HG03045 (cell line): ENCODE measurements around the gene ZNF423.

ENCODE experiments used
- ATAC-seq: cut with Tn5 transposase; IDR thresholded peaks from one replicate; pipeline ENCODE4 v1.9.1; 2021; ENCODE audit warnings: mild to moderate bottlenecking, moderate library complexity; ENCODE audit not compliant: unreplicated experiment

The ZNF423 gene

DNA sequence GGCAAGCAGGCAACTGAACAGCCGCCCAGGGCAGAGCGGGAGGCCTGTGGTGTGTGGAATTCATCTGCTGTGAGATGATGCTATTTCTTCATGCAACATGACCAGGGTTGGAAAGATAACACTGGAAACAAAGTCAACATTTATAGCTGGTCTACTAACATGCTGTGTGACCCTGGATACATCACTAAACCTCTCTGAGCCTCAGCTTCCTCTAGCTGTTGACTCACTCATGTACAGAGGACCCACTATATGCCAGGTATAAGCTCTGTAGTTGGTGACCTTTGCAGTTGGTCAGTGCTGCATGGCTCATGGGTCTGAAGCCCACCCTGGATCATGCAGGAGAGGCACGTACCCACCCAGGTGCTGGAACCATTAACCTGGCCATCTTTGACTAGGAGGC, 180.9 kb downstream of the ZNF423 start:
- no peak for ATAC-seq

DNA sequence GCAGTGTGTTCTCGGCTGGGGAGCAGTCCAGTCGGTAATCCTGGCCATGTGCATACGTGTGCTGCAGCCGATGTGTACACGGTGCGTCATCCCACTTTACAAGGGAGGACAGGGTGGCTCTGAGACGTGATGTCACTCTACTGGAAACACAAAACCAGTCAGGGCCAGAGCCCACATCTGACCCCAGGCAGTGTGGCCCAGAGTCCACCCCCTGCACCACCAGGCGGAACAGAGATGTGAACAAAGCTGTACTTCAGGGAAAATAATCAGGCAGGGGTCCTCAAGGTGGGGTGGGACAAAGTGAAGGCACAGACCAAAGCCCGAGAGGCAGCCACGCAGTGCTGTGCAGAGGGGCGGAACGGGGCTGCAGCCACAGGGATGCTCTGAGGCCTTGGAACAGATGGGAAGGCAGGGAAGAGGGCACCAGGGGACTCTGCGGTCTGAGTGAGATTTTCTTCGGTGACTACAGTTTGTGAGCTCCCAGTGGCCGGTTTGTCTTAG, 181.5 kb downstream of the ZNF423 start:
- ATAC-seq, result no peak

DNA sequence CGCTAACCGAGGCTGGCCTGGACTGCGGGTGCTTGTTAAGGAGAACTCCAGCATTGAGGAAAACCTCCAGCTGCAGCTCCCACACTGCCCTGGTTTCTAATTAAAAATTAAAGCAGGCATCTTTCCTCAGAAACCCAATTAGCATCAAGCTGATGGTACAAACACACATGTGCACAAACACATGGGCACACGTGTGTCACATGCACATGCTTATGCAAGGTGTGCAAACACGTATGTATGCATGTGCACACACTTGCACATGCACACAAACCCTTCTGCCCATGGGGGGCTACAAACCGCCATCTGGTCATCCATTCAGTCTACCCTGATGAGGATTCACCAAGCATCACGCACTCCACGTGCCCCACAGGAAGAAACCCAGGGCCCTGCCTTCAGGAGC, 182.5 kb downstream of the ZNF423 start:
- ATAC-seq, result no peak

DNA sequence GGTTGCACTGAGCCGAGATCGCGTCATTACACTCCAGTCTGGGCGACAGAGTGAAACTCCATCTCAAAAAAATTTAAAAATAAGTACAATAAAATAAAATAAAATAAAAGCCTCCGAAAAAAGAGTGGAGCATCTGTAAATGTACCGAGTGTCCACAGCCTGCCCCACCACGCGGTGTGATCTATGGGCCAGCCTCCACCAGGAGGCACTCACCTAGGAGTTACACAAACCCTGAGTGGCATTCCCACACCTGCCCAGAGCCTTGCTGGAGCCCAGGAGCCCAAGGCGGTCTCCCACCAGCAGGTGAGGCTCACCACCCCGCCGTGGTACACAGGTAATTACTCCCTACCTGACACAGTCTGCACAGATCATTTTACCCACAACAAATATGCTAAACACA, 183.2 kb downstream of the ZNF423 start:
- no peak for ATAC-seq

DNA sequence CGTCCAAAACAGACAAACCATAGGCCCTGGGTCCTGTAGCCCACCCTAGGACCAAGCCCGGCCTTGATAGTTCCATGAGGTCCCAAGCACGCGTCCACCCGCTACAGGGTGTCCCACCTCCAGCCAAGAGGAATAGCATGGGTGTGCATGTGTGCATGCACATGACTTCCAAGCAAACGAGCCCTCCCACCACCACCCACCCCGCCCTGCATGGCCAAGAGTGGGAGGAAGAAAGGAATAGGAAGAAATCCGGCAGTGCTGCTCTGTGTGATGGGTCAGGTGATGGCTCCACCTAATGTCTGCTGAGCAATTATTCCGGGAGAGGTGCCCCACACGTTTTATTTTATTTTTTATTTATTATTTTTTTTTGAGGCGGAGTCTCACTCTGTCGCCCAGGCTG, 184.6 kb downstream of the ZNF423 start:
- ATAC-seq, result no peak

DNA sequence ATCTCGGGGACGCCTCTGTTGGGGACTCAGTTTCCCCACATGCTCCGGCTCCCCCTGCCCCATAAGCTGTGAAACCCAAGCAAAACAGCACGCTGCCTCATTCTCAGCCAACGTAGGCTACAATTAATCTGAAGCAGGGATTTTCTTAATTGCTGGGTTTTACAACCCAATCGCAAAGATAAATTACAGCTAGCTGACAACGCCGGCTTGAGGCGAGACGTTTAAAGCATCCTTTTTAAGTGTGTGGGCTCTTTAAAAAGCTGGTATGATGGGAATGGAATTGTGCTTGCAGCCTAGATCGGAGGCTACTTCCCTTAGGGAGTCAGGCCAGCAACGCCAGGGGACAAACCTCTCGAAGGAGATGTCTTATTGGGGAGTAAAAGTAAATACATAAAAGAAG, 185.3 kb downstream of the ZNF423 start:
- no peak for ATAC-seq

DNA sequence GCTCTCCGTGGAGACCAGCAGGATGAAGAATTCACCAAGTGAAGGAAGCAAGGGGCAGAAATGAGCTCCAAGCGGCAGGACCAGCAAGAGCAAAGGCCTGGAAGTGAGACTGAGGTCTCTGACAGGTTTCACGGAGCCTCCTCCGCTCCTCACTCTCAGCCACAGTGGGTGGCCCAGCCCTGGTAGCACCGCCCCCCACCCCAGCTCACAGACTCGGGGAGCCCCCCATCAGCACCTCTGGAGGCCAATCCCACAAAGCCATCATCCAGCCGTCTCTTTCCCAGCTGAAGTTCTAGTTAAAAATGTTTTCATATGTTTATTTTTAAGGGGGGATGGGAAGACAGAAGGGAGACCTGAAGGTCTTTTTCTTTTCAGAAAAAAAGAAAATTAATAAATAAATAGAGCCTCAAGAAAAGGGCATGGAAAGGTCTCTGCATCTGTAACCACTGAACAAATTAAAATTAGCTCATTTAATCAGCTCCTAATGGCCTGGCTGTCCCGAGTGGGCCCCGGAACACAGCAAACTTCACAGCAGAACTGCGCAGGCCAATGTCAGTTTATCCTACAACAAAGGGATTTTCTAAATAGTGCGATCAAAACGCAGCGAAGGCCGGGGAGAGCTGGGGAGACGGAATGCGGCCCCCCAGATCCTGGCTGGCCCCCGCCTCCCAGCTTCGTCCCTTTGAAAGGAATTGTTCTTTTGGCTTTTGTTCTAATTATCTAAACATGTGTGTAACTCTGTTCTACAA, 190.3 kb downstream of the ZNF423 start:
- no peak for ATAC-seq

DNA sequence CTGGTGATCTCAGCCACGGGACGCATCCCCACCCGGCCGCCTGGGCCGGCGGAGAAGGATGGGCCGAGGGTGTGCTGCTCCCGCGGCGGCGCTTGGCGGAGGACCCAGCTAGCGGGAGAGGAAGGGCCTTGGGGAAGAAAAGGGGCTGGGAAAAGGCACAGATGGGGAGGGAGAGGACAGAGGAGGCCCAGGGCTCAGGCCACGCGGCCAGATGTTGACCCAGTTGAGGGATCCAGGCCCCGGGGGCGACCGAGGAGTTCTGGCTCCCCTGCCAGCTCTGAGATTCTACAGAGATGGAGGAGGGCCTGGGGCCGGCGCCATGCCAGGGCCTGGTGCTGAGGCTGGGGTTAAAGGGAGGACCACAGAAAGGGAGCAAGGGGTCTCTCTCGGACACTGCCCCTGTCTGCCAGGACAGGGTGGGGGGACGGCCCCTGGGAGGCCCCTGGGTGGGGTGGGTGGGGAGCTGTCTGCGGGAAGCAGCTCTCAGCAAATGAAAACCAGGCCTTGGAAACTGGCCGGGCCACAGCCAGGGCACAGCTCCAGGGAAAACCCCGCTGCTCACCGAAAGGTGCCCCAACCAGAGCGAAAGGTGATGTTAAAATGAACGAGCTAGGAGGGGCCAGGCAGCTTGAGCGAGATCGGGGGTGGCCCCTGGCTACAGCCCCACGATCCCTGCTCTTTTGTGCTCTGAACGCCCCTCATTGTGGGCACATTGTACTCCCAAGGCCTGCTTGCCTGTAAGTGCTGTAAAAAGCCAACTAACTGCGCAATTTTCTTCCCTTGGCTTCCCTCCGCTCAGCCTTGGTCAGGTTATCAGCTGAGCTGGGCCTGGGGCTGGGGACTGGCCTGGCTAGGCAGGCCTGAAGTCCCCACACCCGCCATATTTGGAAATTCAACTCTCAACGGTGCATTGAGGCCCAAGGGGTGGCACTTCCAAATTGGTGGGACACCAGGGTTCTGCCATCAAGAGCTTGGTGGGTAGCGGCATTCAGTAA, 191.4 kb downstream of the ZNF423 start:
- ATAC-seq, result no peak

DNA sequence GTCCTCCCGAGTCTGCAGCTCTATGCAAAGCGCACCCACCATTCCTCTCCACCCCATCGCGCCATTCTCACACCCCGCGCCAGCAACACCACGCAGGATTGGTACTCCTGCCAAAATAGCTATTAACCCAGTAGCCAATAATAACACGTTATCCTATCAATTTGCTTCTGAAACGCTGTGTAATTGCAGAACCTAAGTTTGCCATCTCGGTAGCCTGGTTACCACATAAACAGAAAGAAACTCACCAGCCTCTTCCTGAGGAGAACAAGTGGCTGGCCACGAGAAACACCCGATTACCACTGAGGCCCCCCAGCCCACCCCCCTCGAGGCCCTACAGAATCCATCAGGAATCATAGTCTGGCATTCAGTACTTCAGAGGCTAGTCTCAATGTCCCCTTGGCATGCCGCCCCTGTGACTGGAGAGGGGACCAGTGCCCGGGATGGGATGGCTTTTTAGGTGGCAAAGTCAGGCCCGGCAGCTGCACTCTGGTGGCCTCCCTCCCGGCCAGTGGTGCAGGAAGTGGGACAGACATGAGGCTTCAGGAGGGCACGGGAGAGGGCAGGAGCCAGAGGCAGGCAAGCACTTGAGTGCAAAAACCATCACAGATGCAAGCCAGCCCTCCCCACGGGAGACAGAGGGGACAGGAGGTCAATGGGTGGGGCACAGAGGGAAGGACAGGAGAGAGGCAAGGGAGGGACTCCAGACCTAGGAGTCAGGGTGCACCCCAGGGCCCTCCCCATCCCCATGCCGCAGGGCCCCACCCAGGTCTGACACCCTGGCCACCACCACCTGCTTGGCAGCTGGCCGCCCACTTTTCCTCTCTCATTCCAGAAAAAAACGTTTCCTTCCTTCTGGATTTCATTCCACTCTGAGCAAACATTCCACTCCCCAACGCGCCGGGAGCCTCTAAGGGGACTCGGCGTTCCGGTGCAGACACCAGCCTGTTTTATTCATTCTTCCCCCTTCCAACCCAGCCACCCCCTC, 192.5 kb downstream of the ZNF423 start:
- ATAC-seq, result no peak

DNA sequence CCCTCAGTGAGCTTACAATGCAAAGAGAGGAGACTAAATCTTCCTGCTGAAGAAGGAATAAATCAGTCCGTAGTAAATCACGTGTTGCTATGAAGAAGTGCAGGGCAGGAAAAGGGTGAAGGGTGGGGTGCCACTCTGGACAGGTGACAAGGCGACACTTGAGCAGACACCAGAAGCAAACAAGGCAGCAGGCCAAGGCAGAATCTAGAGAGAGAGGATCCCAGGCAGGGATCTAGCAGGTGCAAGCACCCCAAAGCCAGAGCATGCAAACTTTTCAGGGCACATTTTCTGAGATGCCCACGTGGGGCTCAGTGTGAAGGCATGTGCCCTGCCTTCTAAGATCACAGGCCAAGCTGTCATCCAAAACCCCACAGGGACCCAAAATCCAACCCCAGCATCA, 193.3 kb downstream of the ZNF423 start:
- no peak for ATAC-seq

DNA sequence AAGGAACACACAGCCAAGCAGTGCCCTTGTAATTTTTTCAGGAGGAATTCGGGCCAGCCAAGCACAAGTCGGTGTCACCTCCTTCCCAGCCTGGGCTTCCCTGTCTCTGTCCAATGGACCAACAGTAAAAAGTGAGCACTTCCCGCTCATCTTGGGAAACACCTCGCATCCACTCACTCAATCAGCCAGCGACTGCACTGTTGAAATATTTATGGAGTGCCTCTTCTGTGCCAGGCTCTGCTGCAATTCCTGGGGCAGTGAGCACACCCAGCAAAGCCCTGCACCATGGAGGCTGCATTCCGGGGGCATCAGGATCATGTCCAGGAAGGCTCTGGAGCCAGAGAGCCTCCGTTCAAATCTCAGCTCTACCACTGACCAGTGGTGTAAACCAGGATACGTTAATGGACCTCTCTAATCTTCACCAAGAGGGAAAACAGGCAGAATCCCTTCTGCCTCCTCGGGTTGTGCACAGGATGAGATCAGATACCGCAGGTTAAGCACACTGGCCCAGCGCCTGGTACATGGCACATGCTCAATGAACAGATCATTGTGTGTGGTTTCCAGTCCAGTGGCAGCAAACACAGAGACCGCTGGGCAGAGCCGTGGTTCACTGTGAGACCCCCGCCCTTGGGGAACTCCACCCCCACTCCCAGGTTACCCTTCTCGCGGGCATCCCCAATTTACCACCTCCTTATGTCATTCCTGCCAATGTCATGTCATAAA, 194.3 kb downstream of the ZNF423 start:
- no peak for ATAC-seq

DNA sequence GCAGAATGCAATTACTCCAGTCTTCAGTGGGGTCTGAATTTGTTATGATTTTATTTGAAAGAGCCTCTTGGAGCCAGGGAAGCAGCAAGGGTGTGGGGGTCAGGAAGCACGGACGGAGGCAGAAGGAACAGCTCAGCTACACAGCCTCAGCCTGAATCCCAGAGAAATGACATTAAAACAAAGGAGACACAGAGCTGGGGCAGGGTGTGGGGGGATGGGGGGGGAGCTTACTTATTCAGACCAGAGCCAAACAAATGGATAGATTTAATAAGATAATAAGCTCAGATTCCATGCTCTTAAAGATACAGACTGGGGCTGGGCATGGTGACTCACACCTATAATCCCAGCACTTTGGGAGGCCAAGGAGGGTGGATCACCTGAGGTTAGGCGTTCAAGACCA, 195.3 kb downstream of the ZNF423 start:
- ATAC-seq, result no peak

DNA sequence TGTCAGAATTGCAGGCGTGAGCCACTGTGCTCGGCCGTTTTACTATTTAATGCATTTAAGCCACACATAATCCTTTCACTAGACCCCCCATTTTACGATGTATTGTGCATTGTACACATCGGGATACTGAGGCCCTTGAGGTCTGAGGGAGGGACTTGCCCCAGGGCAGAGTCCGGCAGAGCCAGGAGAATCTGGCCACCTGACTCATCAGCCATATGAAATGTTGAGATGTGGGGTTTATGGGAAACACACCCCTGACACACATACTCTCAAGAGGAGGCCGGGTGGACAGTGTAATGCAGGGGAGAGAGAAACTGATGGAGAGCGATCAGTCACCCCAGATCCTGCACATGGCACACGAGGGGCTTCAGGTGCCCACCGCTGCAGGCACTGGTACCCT, 196.6 kb downstream of the ZNF423 start:
- ATAC-seq, result no peak

DNA sequence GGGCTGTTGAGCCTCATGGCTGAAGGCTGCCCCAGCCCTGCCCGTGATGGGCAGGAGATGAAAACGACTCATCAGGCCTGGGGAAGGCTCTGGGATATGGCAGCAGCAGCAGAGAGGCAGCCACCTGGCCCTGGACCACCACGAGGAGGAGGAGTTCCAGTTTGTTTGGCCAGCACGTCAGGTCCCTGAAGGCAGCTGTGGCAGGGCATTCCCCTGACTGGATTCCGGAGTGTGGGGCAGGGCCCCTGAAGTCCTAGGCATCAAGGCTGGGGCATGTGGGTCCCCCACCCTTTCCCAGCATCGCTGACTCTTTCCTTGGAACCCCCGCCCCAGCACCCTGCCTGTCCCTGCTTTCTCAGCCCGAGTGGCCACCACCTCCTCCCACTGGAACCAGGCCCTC, 197.4 kb downstream of the ZNF423 start:
- ATAC-seq, result no peak

DNA sequence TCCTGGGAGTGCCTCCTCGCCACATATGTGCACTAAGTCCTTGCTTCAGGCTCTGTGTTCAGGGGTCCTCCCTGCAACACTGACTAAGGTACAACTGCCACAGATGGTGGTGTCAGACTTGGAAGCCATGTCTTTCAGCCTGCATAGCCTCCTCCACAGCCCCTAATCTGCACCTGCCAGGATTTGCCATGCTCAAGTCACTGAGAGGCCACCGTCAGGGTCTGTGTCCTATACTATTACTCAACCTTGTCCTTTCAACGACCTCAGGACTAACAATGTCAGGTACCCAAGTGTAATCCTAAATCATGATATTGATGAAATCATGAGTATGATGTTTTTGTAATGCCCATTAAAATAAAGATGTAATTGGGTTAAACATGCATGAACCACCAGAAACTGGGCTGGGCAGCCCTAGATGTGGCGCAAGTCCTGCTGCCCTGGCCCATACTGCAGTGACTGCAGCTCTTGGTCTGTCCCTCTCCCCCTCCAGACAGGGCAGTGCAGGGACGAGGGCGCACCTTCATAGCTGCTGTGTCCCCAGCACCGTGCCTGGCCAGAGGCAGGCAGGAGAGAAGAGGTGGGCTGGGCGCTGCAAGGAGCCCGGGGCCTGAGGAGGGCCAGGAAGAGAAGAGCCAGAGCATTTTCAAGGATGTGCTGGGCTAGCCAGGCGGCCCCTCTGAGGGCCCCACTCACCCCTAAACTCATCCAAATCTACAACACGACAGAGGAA, 198.0 kb downstream of the ZNF423 start:
- ATAC-seq, result no peak

DNA sequence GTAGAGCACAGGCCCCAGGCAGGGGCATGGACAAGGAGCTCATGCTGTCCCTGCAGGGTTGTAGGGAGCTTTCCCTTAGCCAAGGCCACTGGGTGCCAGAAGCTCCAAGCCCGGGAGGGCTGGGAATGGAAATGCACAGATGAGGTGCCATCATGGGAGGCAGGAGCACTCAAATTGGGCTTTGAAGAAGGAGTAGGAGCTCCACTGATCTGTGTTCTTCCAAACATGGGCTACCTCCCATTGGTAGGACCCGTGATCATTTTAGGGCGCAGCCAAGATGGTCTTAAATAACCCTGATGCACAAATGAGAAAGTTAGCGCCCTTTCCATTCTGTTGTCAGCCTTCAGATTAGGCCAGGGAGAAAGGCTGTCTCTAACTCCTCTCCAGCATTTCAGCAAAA, 201.5 kb downstream of the ZNF423 start:
- no peak for ATAC-seq

DNA sequence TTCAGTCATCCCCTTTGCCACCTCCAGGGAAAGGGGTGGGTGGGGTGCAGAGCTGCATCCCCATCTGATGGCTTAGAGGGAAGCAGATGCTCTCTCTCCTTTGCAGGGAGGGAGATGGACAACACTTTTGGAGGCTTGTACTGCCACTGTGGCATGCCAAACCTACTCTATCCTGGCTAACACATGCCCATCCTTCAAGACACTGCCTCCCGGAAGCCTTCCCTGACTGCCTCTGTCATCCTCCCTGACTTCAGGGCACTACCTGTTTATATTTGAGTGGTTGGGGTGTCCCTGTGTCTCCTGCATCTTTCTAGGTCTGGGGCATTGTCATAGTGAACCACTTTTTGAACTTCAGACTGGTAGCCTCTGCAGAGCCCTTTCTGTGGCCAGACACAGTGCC, 202.3 kb downstream of the ZNF423 start:
- no peak for ATAC-seq

DNA sequence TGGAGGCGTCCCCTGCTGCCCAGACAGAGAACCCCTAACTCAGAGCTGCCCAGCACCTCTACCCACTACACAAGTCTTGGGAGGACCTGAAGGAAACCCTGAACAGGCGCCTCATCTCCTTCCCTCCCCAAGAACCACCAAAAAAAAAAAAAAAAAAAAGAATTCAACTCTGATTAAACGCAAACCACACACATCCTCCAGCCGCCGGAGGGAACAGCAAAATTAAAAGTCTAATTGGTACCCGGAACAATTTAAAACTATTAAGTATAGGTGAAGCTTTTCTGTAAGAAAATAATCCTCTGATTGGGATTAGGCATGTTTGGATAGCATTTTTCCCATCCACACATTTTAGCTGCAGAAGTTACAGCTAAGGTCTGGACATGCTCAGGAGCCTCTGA, 202.7 kb downstream of the ZNF423 start:
- ATAC-seq, result no peak

DNA sequence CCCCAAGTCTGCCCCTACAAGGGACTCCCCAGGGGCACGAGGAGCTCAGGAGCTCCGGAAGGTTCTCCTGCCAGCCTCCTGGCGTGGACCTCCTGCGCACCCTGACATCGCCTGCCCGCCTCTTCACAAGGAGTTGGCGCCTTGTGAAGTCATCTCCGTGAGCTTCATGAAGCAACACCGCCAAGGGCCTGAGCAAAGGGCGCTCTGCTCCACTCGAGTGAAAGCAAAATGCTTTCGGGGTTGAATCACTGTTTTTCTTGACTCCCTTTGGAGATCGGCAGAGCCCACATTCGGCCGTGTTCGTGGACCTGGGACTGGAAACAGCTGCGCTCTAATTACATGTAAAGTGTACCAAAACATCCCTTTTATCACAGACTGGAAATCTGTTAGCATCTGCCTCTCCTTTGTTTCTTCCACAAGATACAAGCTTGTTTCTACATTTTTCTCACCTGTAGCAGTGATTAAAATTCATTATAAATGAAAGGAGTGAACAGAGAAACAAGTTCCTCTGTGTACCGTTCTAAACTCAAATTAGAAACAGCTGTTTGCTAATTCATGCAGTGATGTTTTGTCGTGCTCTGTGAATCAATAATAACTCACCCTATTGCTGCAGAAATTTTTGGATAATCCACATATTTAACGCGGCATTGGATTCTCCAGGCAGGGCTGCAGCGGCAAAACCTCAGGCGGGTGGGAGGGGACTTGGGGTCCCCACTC, 203.3 kb downstream of the ZNF423 start:
- ATAC-seq, result no peak
